Caco-2 (cell line): Measurements from ENCODE around the gene KLRG1. TPM values are rescaled to one million over a fixed set of nuclear protein-coding genes. Genes with fewer than 3 reads are reported as not detected.

Experiments used
- BruUV-seq: library from RNA; stranded (reverse); fragments of 400-500 nt; replicated peaks from 2 replicates; lab custom pipeline; 2021; lab: Mats Ljungman, UMichigan
- CTCF ChIA-PET: fragments of 300-600 bp; sonication (Branson Sonifier 250); formaldehyde crosslinking; loops from one replicate; lab custom pipeline; 2022; ENCODE audit warnings: antibody characterized with exemption; lab: Charles Lee
- POLR2A ChIA-PET: fragments of 300-600 bp; sonication (Branson Sonifier 250); formaldehyde crosslinking; loops from one replicate; lab custom pipeline; 2022; ENCODE audit warnings: antibody characterized with exemption; lab: Charles Lee
- DNase-seq, 2 experiments: peaks; one replicate each; pipeline versions ENCODE4 v3.0.0 to v3.0.0-alpha.2; 2020 to 2022
- H3K27me3 ChIP-seq: replicated peaks from 2 replicates; pipeline ENCODE4 v1.6.0; 2011; ENCODE audit warnings: low read length; ENCODE audit not compliant: control insufficient read depth, insufficient read depth
- H3K36me3 ChIP-seq: 2 replicates; pipeline ENCODE4 v1.5.1; 2011; ENCODE audit warnings: low read length; ENCODE audit not compliant: control insufficient read depth, insufficient read depth
- H3K4me1 ChIP-seq: fragments of 250-450 bp; sonication (Bioruptor Pico); 2 replicates; pipeline ENCODE4 v1.5.1; 2020; ENCODE audit warnings: mild to moderate bottlenecking
- H3K4me3 ChIP-seq: 2 replicates; pipeline ENCODE4 v1.5.1; 2011; ENCODE audit warnings: low read depth, mild to moderate bottlenecking, control low read depth, low read length
- H3K9me3 ChIP-seq: fragments of 250-450 bp; sonication (Bioruptor Pico); 2 replicates; pipeline ENCODE4 v1.5.1; 2020; ENCODE audit warnings: mild to moderate bottlenecking, moderate library complexity
- H3K27ac Mint-ChIP-seq: one replicate; pipeline ENCODE4 v1.8.0; 2022; ENCODE audit warnings: mixed read lengths; ENCODE audit not compliant: unreplicated experiment
- H3K27me3 Mint-ChIP-seq: one replicate; pipeline ENCODE4 v1.8.0; 2022; ENCODE audit warnings: mixed read lengths; ENCODE audit not compliant: insufficient read depth, unreplicated experiment
- H3K36me3 Mint-ChIP-seq: one replicate; pipeline ENCODE4 v1.8.0; 2022; ENCODE audit warnings: mild to moderate bottlenecking, mixed read lengths; ENCODE audit not compliant: insufficient read depth, unreplicated experiment
- H3K4me1 Mint-ChIP-seq: one replicate; pipeline ENCODE4 v1.8.0; 2022; ENCODE audit warnings: low read depth, mixed read lengths; ENCODE audit not compliant: unreplicated experiment
- H3K4me3 Mint-ChIP-seq: one replicate; pipeline ENCODE4 v1.8.0; 2022; ENCODE audit warnings: mild to moderate bottlenecking, moderate library complexity, mixed read lengths; ENCODE audit not compliant: unreplicated experiment
- H3K9me3 Mint-ChIP-seq: one replicate; pipeline ENCODE4 v1.8.0; 2022; ENCODE audit warnings: mixed read lengths; ENCODE audit not compliant: unreplicated experiment
- intact Hi-C: fragments of 100-400 bp; cut with micrococcal nuclease; formaldehyde crosslinking; loops from one replicate; pipeline ENCODE4 v1.10.0; 2022; ENCODE audit not compliant: unreplicated experiment
- total RNA-seq: library from RNA; stranded (reverse); gene quantifications from 2 replicates; pipeline ENCODE4 v1.2.3, GENCODE V29; 2022
- TF ChIP-seq, protein P1 (sequence below), 2 experiments: fragments of 200-600 bp in 1 of 2; IDR thresholded peaks; 1 replicate in 1 of 2; 2 replicates in 1 of 2; pipeline versions ENCODE4 v1.5.1 to v1.8.0; 2011 to 2022; ENCODE audit warnings: antibody characterized with exemption in 1 of 2, control low read depth in 1 of 2, inconsistent platforms in 1 of 2, low read depth in 1 of 2, low read length in 1 of 2, mild to moderate bottlenecking in 1 of 2, moderate library complexity in 1 of 2; ENCODE audit not compliant: insufficient read depth in 1 of 2, severe bottlenecking in 1 of 2, unreplicated experiment in 1 of 2

KLRG1 gene
- total RNA-seq, 1 experiment from 2014 or later = 1.2 TPM

- ChIA-PET POLR2A (interaction anchor here (0.6 to 1.3 kb wide), 2 partner anchors 14 to 100 kb away, joined by 4 read pairs; no protein-coding TSS in a partner anchor), CTCF (interaction anchor here (0.5 to 2.9 kb wide), 22 partner anchors 8 to 1120 kb away, joined by 3 to 29 read pairs (median 4); partner anchors contain the start of gene M6PR)
- Histone ChIP-seq H3K9me3 (peaks cover 9% of the 10 kb centered on the region; the same call in 1 of the 2 replicates), H3K4me1 (no peaks in the 10 kb centered on the region), H3K27me3 (no peaks in the 10 kb centered on the region), H3K4me3 (no peak overlapping the region), H3K36me3 (no peaks in the 10 kb centered on the region)
- intact Hi-C loops = loop anchor here (10.0 kb wide), 1 partner anchor 395 kb away; no protein-coding TSS in a partner anchor
- peak in 1 of 2 experiments; percentile 56 for DNase-seq
- Mint-ChIP-seq H3K27me3 (peaks cover 33% of the 10 kb centered on the region), H3K4me1 (no peaks in the 10 kb centered on the region), H3K27ac (no peak overlapping the region), H3K9me3 (peaks cover 9% of the 10 kb centered on the region), H3K36me3 (no peaks in the 10 kb centered on the region), H3K4me3 (no peak overlapping the region)
- no TSS peak for BruUV-seq
- TF ChIP-seq, protein P1, sequence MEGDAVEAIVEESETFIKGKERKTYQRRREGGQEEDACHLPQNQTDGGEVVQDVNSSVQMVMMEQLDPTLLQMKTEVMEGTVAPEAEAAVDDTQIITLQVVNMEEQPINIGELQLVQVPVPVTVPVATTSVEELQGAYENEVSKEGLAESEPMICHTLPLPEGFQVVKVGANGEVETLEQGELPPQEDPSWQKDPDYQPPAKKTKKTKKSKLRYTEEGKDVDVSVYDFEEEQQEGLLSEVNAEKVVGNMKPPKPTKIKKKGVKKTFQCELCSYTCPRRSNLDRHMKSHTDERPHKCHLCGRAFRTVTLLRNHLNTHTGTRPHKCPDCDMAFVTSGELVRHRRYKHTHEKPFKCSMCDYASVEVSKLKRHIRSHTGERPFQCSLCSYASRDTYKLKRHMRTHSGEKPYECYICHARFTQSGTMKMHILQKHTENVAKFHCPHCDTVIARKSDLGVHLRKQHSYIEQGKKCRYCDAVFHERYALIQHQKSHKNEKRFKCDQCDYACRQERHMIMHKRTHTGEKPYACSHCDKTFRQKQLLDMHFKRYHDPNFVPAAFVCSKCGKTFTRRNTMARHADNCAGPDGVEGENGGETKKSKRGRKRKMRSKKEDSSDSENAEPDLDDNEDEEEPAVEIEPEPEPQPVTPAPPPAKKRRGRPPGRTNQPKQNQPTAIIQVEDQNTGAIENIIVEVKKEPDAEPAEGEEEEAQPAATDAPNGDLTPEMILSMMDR (IDR thresholded peaks at IDR 0.05; ENCODE audit: insufficient read depth in 1 of 2, low read depth in 1 of 2, low read length in 1 of 2, severe bottlenecking in 1 of 2, unreplicated experiment in 1 of 2) = peak; percentile 68 to 82
Observed at GRCh38 chr12:9049520-9050133, 60.3 kb downstream of the KLRG1 start.

DNA sequence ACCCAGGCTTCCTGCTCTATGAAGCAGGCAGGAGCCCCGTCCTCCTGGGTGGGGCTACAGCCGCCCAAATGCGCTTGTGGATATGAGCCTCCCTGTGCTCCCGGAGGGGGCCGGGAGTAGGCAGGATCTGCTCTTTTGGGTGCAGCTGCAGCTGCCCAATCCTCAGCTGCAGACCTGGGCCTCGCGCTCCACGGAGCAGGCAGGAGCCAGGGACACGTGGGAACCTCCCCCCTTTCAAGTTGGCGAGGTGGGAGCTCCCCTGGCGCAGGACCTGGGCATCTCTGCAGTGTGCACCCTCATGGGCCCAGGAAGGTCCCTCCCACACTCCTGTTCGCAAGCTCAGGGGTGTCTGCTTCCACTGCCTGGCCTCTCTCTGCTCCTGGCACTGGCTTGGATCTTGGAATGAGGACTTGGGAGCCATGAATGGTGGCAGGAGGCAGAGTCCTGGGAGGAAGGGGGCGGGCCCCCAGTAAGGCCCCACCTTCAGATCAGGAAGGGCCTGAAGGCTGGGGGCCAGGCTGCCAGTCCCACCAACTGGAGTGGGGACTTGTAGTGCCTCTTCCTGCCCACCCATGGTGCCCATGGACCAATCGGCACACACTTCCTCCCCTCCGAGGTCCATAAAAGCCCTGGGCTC, 61.3 kb downstream of the KLRG1 start:
- Mint-ChIP-seq H3K4me3 (no peak overlapping the region), H3K36me3 (no peaks in the 10 kb centered on the region), H3K27ac (no peak overlapping the region), H3K9me3 (peaks cover 2% of the 10 kb centered on the region), H3K4me1 (no peaks in the 10 kb centered on the region), H3K27me3 (peaks cover 33% of the 10 kb centered on the region)
- no peak overlapping the region for H3K4me3 ChIP-seq
- H3K27me3 ChIP-seq = no peaks in the 10 kb centered on the region
- POLR2A ChIA-PET = no interaction called here
- no peaks in the 10 kb centered on the region for H3K4me1 ChIP-seq
- CTCF ChIA-PET = interaction anchor here (0.9 to 2.9 kb wide), 6 partner anchors 12 to 504 kb away, joined by 3 to 29 read pairs (median 10); partner anchors contain the start of gene M6PR
- no peaks in the 10 kb centered on the region for H3K36me3 ChIP-seq
- TF ChIP-seq, protein P1 (IDR thresholded peaks at IDR 0.05; ENCODE audit: insufficient read depth in 1 of 2, low read depth in 1 of 2, low read length in 1 of 2, severe bottlenecking in 1 of 2, unreplicated experiment in 1 of 2) = no peak
- peaks cover 5% of the 10 kb centered on the region; the same call in 1 of the 2 replicates for H3K9me3 ChIP-seq
- BruUV-seq = no TSS peak
- no peak for DNase-seq
- intact Hi-C loops = no loop called here

DNA sequence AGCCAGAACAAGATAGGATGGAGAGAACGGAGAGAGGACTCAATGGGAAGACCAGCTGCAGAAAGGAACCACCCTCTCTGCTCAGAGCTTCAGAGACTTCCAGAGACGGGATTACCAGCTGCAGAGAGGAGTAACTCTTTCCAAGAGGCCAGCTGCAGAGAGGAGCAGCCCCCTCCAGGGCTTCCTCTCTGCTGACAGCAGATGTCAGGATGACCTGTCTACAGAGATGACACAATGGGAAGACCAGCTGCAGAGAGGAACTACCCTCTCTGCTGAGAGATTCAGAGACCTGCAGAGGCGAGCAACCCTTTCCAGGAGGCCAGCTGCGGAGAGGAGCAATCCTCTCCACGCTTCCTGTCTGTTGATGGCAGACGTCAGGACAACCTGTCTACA, 61.8 kb downstream of the KLRG1 start:
- Mint-ChIP-seq H3K27me3 (peaks cover 28% of the 10 kb centered on the region), H3K4me3 (no peak overlapping the region), H3K4me1 (no peaks in the 10 kb centered on the region), H3K27ac (no peak overlapping the region), H3K36me3 (no peaks in the 10 kb centered on the region), H3K9me3 (no peaks in the 10 kb centered on the region)
- peaks cover 5% of the 10 kb centered on the region; the same call in 1 of the 2 replicates for H3K9me3 ChIP-seq
- DNase-seq = no peak
- BruUV-seq = no TSS peak
- ChIA-PET CTCF (interaction anchor here (2.9 kb wide), 1 partner anchor 394 kb away, joined by 29 read pairs; no protein-coding TSS in a partner anchor), POLR2A (no interaction called here)
- TF ChIP-seq, protein P1 (IDR thresholded peaks at IDR 0.05; ENCODE audit: insufficient read depth in 1 of 2, low read depth in 1 of 2, low read length in 1 of 2, severe bottlenecking in 1 of 2, unreplicated experiment in 1 of 2) = no peak
- no peaks in the 10 kb centered on the region for H3K4me1 ChIP-seq
- H3K4me3 ChIP-seq = no peak overlapping the region
- H3K36me3 ChIP-seq = no peaks in the 10 kb centered on the region
- H3K27me3 ChIP-seq = no peaks in the 10 kb centered on the region
- intact Hi-C loops = no loop called here
